ENCODE results near the gene WDR1.

Gene WDR1

DNA sequence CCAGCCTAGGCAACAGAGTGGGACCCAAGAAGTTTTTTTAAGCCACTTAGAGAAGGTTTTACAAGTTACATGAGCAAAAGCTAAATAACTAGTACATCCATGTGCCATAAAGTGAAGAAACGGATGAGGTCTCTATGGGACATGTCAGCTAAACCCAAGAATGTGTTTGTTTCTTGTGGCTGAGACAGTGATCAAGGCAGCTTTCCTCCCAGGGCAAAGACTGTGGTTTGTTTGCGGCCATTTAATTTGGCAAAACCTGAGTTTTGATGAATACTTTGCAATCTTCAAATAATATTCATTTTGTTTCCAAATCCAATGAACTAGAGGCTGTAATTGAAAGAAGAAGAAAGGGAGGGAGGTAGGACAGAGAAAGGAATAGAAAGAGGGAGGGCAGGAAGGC lies 50.4 kb downstream of the WDR1 start:
- DNase-seq, result no peak

DNA sequence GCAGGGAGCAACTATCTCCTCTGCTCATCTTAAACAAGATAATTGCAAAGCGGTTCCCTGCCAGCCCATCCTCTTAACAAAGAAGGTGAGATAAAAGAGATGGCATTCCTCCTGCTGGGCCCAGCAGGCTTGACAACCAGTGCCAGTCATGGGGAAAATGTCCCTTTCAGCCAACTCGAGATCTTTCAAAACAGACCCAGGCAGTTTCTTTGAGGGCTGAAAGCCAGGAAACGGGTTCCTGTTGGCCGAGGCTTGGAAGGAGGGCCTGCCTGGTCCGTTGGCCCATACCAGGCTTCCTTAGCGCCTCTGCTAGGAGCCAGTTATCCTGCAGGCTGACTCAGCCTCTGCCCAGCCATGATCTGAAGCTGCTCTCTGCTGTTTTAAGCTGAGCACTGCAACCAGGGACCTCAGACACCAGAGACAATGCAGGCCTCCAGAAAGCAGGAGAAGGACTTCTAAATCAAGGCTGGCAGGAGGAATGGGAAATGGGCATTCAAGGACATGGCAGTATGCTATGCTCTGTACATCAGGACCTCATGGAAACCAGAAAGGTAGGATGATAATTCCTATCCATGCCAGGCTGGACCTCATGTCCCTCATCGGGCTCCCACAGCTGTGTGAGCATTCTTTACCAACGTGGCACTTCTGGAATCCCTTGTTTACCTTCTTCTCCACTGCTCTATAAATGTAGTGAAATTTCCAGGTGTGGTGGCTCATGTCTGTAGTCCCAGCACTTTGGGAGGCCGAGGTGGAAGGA lies 52.9 kb downstream of the WDR1 start:
- DNase-seq, result no peak

- no peak for DNase-seq
Observed at GRCh38 chr4:10061650-10062415, 54.8 kb downstream of the WDR1 start.

DNA sequence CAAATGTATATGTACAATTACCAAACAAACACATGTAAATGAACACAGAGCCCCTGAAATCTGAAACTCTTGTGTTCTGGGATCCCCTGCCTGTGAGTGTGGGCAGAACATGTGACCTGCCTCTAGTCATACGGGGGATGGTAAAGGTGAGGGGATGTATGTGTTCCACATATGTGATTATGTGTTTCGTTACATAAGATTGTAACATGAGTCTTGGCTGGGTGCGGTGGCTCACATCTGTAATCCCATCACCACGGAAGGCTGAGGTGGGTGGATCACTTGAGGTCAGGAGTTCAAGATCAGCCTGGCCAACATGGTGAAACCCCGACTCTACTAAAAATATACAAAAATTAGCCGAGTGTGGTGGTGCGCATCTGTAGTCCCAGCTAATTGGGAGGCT lies 58.2 kb downstream of the WDR1 start:
- no peak for DNase-seq

DNA sequence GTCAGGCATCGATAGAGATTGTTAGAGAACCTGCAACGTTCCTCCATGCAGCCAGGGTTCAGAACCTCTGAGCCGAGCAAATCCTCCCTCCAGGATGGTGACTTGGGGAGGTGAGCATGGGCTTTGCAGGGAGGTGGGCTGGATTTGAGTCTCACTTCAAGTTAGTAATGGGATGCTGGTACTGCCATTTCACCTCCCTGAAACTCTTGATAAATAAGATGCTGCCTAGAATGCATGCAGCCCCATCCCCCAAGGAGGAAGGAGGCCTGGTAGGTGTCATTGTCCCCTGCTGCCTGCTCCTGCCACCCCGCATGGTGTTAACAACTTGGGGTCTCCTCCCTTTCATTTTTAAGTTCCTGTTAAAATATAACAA lies 59.6 kb downstream of the WDR1 start:
- no peak for DNase-seq

DNA sequence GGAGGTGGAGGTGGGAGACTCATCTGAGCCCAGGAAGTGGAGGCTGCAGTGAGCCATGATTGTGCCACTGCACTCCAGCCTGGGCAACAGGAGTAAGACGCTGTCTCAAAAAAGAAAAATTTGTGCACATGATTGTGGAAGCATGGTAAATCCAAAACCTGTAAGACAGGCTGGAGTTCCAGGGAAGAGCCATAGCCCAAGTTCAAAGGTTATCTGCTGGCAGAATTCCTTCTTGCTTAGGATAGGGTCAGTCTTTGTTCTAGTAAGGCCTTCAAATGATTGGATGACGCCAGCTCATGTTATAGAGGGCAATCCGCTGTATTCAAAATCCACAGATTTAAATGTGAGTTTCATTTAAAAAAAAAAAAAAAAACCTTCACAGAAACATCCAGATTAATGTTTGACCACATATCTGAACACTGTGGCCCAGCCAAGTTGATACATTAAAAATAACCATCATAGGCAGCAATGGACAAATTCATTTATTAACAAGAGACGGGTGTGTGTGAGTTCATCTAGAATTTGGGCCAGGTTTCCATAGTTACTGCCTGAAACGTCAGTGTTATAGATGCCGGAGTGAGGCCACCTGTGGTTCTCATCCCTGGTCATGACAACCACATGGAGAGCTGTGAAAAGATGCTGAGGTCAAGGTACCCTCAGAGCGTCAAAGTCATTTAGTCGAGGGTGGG lies 60.1 kb downstream of the WDR1 start:
- DNase-seq, result no peak

- DNase-seq, result no peak
Observed at GRCh38 chr4:10055871-10056270, 60.7 kb downstream of the WDR1 start.

GRCh38 chr4:10054571-10055041 lies 62.0 kb downstream of the WDR1 start:
- no peak for DNase-seq

GRCh38 chr4:10053635-10054453 lies 62.8 kb downstream of the WDR1 start:
- DNase-seq, result no peak

GRCh38 chr4:10051517-10052135 lies 65.0 kb downstream of the WDR1 start:
- no peak for DNase-seq

DNA sequence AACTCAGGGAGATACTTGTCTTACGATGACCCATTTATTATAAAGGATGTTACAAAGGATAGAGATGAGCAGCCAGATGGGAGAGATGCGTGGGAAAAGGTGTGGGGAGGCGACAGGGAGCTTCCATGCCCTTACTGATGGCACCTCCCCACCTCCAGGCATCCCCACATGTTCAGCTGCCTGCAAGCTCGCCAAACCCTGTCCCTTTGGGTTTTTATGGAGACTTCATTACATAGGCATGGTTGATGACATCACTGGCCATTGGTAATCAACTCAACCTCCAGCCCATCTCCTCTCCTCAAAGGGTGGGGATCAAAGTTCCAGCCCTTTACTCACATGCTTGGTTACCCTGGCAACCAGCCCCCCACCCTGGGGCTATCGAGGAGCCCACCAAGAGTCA lies 65.9 kb downstream of the WDR1 start:
- DNase-seq, result no peak

GRCh38 chr4:10050261-10050661 lies 66.3 kb downstream of the WDR1 start:
- DNase-seq, result no peak

DNA sequence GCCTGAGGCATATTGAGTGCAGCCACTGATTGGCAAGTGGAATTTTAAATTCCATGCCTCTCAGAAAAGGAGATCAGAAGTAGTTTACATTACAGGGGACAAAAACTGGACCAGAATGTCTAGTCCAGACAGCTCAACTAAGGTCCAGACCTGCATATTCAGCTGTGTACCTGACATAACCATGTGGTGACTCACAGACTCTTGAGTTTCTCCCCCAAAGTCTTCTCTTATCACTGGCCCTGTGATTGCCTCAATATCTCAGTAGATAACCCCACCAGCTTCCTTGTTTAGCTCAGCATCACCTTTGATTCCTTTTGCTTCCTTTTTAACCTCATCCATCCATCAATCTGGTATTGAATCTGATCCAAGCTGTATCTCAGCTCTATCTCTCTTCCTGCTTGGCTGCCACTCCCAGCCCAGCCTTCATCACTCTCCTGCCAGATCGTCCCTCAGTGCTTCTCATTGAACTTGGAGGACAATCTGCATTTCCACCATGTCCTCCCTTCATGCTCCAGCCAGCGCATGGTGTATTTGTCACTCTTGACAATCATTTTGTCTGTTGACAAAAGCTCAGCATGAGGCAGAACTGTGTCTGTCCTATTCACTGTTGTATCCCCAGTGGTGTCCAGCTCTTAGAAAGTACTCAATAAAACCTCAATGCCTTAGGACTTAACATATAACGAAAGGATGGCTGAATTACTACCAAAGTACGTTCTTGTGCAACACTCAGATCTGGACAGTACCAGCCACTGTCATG lies 67.5 kb downstream of the WDR1 start:
- no peak for DNase-seq

- DNase-seq, result no peak
Observed at GRCh38 chr4:10047967-10048366, 68.6 kb downstream of the WDR1 start.

DNA sequence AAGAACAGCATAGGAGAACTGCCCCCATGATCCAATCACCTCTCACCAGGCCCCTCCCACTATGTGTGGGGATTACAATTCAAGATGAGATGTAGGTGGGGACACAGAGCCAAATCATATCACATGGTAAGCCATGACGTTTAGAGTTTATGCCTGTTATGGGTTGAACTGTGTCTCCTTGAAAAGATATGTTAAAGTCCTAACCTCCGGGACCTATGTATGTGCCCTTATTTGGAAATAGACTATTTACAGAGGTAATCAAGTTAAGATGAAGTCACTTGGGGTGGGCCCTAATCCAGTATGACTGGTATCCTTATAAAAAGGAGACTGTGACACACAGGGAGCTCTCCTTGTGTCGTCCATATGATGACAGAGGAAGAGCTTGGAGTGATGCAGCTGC lies 70.1 kb downstream of the WDR1 start:
- no peak for DNase-seq

GRCh38 chr4:10045481-10045880 lies 71.1 kb downstream of the WDR1 start:
- no peak for DNase-seq

DNA sequence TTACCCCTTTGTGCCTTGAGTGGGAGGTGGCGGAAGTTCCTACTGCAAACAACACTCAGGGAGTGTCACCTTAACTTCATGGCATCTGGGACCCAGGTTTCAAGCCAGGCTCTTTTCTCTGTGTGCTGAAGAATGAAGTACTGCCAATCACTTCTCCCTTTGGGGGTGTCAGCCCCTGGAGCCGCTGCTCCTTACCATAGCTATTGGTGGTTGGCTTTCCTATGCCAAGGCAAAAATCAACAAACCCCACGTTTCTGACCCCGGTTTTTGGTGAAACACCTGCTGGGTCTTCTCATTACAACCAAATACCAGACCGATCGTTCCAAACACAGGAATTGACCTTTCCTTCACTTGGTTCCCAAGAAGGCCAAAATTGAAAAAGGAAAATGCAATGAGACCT lies 75.6 kb downstream of the WDR1 start:
- DNase-seq, result no peak

- no peak for DNase-seq
Observed at GRCh38 chr4:10040049-10040892, 76.3 kb downstream of the WDR1 start.

DNA sequence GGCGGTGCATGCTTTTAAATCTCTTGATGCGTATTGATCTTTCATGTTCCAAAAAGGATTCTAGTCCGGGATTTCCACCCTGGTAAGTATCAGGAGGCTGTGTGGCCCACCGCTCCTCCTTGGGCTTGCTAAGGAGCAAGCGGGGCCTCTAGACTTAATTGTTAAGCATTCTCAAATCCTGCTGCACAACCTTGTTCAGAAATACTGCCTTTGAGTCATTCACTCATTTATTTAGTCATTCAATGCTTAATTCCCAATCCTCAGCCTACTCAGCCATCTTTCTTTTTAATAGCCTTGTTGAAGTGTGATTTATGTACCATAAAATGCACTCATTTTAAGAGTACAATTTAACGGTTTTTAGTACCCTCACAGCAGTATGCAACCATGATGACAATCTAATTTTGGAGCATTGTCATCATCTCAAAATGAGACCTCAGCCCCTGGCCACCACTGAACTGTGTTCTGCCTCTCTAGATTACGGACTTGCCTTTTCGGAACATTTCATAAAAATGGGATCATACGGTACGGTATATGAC lies 79.7 kb downstream of the WDR1 start:
- DNase-seq, result no peak

- DNase-seq, result no peak
Observed at GRCh38 chr4:10035130-10035529, 81.5 kb downstream of the WDR1 start.
